CD4-positive, alpha-beta T cell (primary cell): ENCODE data around the gene SLC19A1. TPM values are rescaled to one million over a fixed set of nuclear protein-coding genes. Genes with fewer than 3 reads are reported as not detected.

Experiments used
- ATAC-seq: fragments of 200-7000 bp; cut with Tn5 transposase; one replicate; pipeline ENCODE4 v1.10.0; 2022; ENCODE audit warnings: mild to moderate bottlenecking; ENCODE audit not compliant: poor library complexity
- CTCF ChIA-PET: fragments of 350-600 bp; sonication (Branson Sonifier 250); formaldehyde crosslinking; loops from one replicate; lab custom pipeline; 2021; ENCODE audit warnings: antibody characterized with exemption, inconsistent platforms; lab: Charles Lee
- POLR2A ChIA-PET: fragments of 350-600 bp; sonication (Branson Sonifier 250); formaldehyde crosslinking; loops from one replicate; lab custom pipeline; 2021; ENCODE audit warnings: antibody characterized with exemption, inconsistent platforms; lab: Charles Lee
- DNase-seq, 14 experiments: peaks; one replicate each; pipeline ENCODE4 v3.0.0-alpha.2; 2013 to 2020; ENCODE audit warnings: mixed read lengths in 2 of 14
- H3K27ac ChIP-seq, 2 donors: one replicate each; pipeline versions ENCODE4 v1.5.1 to v1.7.0; 2013; ENCODE audit warnings: low read length in 2 of 2, low read depth in 1 of 2, mild to moderate bottlenecking in 1 of 2
- H3K27me3 ChIP-seq, 2 experiments: 1 replicate in 1 of 2; 2 replicates in 1 of 2; pipeline versions ENCODE4 v1.6.1 to v1.7.0; 2013; ENCODE audit warnings: low read length in 2 of 2, control low read depth in 1 of 2, mild to moderate bottlenecking in 1 of 2, moderate library complexity in 1 of 2; ENCODE audit not compliant: insufficient read depth in 2 of 2, control insufficient read depth in 1 of 2
- H3K36me3 ChIP-seq: one replicate; pipeline ENCODE4 v1.6.1; 2013; ENCODE audit warnings: low read length, control low read depth; ENCODE audit not compliant: insufficient read depth
- H3K4me1 ChIP-seq: one replicate; pipeline ENCODE4 v1.6.1; 2013; ENCODE audit warnings: low read length, control low read depth; ENCODE audit not compliant: insufficient read depth
- H3K4me3 ChIP-seq: one replicate; pipeline ENCODE4 v1.5.1; 2013; ENCODE audit warnings: mild to moderate bottlenecking, low read length, moderate library complexity
- H3K9me3 ChIP-seq, 2 experiments: 1 replicate in 1 of 2; 2 replicates in 1 of 2; pipeline versions ENCODE4 v1.6.1 to v1.7.0; 2013; ENCODE audit warnings: low read length in 2 of 2, mild to moderate bottlenecking in 2 of 2, control low read depth in 1 of 2, moderate library complexity in 1 of 2; ENCODE audit not compliant: control insufficient read depth in 1 of 2, insufficient read depth in 1 of 2
- H3K27ac Mint-ChIP-seq: one replicate; pipeline ENCODE4 v1.8.0; 2020; ENCODE audit warnings: mixed read lengths
- H3K27me3 Mint-ChIP-seq: one replicate; pipeline ENCODE4 v1.8.0; 2021; ENCODE audit warnings: mixed read lengths
- H3K36me3 Mint-ChIP-seq: one replicate; pipeline ENCODE4 v1.8.0; 2021; ENCODE audit warnings: low read depth, mixed read lengths
- H3K4me1 Mint-ChIP-seq: one replicate; pipeline ENCODE4 v1.8.0; 2021; ENCODE audit warnings: low read depth, mixed read lengths
- H3K4me3 Mint-ChIP-seq: one replicate; pipeline ENCODE4 v1.8.0; 2020; ENCODE audit warnings: mild to moderate bottlenecking, mixed read lengths
- H3K9me3 Mint-ChIP-seq: one replicate; pipeline ENCODE4 v1.8.0; 2020; ENCODE audit warnings: mixed read lengths
- intact Hi-C, 2 experiments: fragments of 100-400 bp; cut with DNase I in 1 of 2; cut with micrococcal nuclease in 1 of 2; formaldehyde crosslinking; loops; one replicate each; pipeline versions ENCODE4 v1.15.1 to v1.9.0; 2023 to 2025; cut with DNase I, micrococcal nuclease
- total RNA-seq, 174 experiments: library from RNA in 2 of 174; stranded (reverse) in 2 of 174; gene quantifications; one replicate each; pipeline ENCODE4 v1.2.3 and lab custom pipeline; 2021 to 2026
- TF ChIP-seq, protein P1 (sequence below): fragments of 200-600 bp; IDR thresholded peaks from one replicate; pipeline ENCODE4 v1.8.0; 2022; ENCODE audit warnings: antibody characterized with exemption, mild to moderate bottlenecking

The SLC19A1 gene
- total RNA-seq, 2 experiments from 2014 or later: 11.5 to 12.0 TPM

GRCh38 chr21:45485686-45486442 lies 56.4 kb downstream of the SLC19A1 start:
- no peaks in the 10 kb centered on the region for H3K9me3 Mint-ChIP-seq
- POLR2A ChIA-PET: no interaction called here

GRCh38 chr21:45484318-45484717 lies 57.9 kb downstream of the SLC19A1 start:
- H3K36me3 ChIP-seq: no peaks in the 10 kb centered on the region
- H3K4me3 ChIP-seq: no peak overlapping the region
- ChIA-PET POLR2A (no interaction called here), CTCF (interaction anchor here (0.7 kb wide), 1 partner anchor 38 kb away, joined by 4 read pairs; no protein-coding TSS in a partner anchor)
- peaks cover 31% of the 10 kb centered on the region for H3K4me1 Mint-ChIP-seq
- intact Hi-C loops: no loop called here
- H3K9me3 Mint-ChIP-seq: no peaks in the 10 kb centered on the region
- H3K27ac Mint-ChIP-seq: peak overlapping the region; percentile 95
- DNase-seq (no peak), ATAC-seq (no peak)
- H3K4me3 Mint-ChIP-seq: peak overlapping the region; percentile 39
- TF ChIP-seq, protein P1, sequence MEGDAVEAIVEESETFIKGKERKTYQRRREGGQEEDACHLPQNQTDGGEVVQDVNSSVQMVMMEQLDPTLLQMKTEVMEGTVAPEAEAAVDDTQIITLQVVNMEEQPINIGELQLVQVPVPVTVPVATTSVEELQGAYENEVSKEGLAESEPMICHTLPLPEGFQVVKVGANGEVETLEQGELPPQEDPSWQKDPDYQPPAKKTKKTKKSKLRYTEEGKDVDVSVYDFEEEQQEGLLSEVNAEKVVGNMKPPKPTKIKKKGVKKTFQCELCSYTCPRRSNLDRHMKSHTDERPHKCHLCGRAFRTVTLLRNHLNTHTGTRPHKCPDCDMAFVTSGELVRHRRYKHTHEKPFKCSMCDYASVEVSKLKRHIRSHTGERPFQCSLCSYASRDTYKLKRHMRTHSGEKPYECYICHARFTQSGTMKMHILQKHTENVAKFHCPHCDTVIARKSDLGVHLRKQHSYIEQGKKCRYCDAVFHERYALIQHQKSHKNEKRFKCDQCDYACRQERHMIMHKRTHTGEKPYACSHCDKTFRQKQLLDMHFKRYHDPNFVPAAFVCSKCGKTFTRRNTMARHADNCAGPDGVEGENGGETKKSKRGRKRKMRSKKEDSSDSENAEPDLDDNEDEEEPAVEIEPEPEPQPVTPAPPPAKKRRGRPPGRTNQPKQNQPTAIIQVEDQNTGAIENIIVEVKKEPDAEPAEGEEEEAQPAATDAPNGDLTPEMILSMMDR: no peak
- H3K27ac ChIP-seq: no peak overlapping the region
- no peaks in the 10 kb centered on the region for H3K27me3 Mint-ChIP-seq
- H3K4me1 ChIP-seq: peaks cover 52% of the 10 kb centered on the region
- H3K9me3 ChIP-seq: peaks cover 0 to 5% of the 10 kb centered on the region in 2 experiments
- no peaks in the 10 kb centered on the region for H3K27me3 ChIP-seq
- H3K36me3 Mint-ChIP-seq: no peaks in the 10 kb centered on the region

More at GRCh38 chr21:45485686-45486442, 56.4 kb downstream of the SLC19A1 start:
- H3K27me3 ChIP-seq: no peaks in the 10 kb centered on the region
- H3K4me3 ChIP-seq: no peak overlapping the region
- no peaks in the 10 kb centered on the region for H3K36me3 ChIP-seq
- DNase-seq (no peak), ATAC-seq (no peak)
- Mint-ChIP-seq H3K4me3 (no peak overlapping the region), H3K36me3 (no peaks in the 10 kb centered on the region), H3K27me3 (no peaks in the 10 kb centered on the region), H3K4me1 (peaks cover 27% of the 10 kb centered on the region), H3K27ac (no peak overlapping the region)
- intact Hi-C loops: no loop called here
- peaks cover 48% of the 10 kb centered on the region for H3K4me1 ChIP-seq
- CTCF ChIA-PET: no interaction called here
- no peak overlapping the region for H3K27ac ChIP-seq
- peaks cover 0 to 5% of the 10 kb centered on the region in 2 experiments for H3K9me3 ChIP-seq
- TF ChIP-seq, protein P1: no peak

GRCh38 chr21:45482899-45483821 lies 59.1 kb downstream of the SLC19A1 start:
- Histone ChIP-seq H3K27ac (peak overlapping the region; percentile 30 to 79), H3K9me3 (peaks cover 0 to 5% of the 10 kb centered on the region in 2 experiments), H3K27me3 (no peaks in the 10 kb centered on the region), H3K4me1 (peaks cover 59% of the 10 kb centered on the region), H3K4me3 (peak overlapping the region; percentile 56), H3K36me3 (no peaks in the 10 kb centered on the region)
- TF ChIP-seq, protein P1: no peak
- H3K27me3 Mint-ChIP-seq: no peaks in the 10 kb centered on the region
- peak overlapping the region; percentile 95 for H3K27ac Mint-ChIP-seq
- POLR2A ChIA-PET: interaction anchor here (0.7 to 1.4 kb wide), 6 partner anchors 14 to 610 kb away, joined by 3 to 5 read pairs (median 4); partner anchors contain the start of genes POFUT2 and PTTG1IP
- H3K4me1 Mint-ChIP-seq: peaks cover 40% of the 10 kb centered on the region
- peak in 11 of 14 experiments; percentile 25 to 63 (median 50) for DNase-seq
- peak; percentile 37 for ATAC-seq
- H3K4me3 Mint-ChIP-seq: peak overlapping the region; percentile 81
- H3K36me3 Mint-ChIP-seq: no peaks in the 10 kb centered on the region
- CTCF ChIA-PET: no interaction called here
- intact Hi-C loops: no loop called here
- no peaks in the 10 kb centered on the region for H3K9me3 Mint-ChIP-seq
